IPS-18c (cell line): ENCODE results near the gene IVD.
A peak's percentile ranks its signal among the peaks of the same experiment; 100 is the strongest.

Experiments used
- H3K4me3 ChIP-seq: 2 replicates; pipeline ENCODE4 v1.7.0; 2013; ENCODE audit warnings: low read depth, mild to moderate bottlenecking, low read length, moderate library complexity; ENCODE audit not compliant: insufficient read depth
- H3K9me3 ChIP-seq: one replicate; pipeline ENCODE4 v1.6.1; 2013; ENCODE audit warnings: mild to moderate bottlenecking, low read length, moderate library complexity; ENCODE audit not compliant: control insufficient read depth, insufficient read depth

IVD gene

GRCh38 chr15:40425681-40426080 lies 20.1 kb downstream of the IVD start:
- no peak overlapping the region for H3K4me3 ChIP-seq
- H3K9me3 ChIP-seq, result no peaks in the 10 kb centered on the region

- Histone ChIP-seq H3K9me3 (no peaks in the 10 kb centered on the region), H3K4me3 (no peak overlapping the region)
Measured at GRCh38 chr15:40427188-40427587, 21.6 kb downstream of the IVD start.

- Histone ChIP-seq H3K9me3 (no peaks in the 10 kb centered on the region), H3K4me3 (no peak overlapping the region)
Measured at GRCh38 chr15:40428185-40428584, 22.6 kb downstream of the IVD start.

- no peaks in the 10 kb centered on the region for H3K9me3 ChIP-seq
- H3K4me3 ChIP-seq, result no peak overlapping the region
Measured at GRCh38 chr15:40429068-40429710, 23.6 kb downstream of the IVD start.

- H3K4me3 ChIP-seq, result no peak overlapping the region
- H3K9me3 ChIP-seq, result no peaks in the 10 kb centered on the region
Measured at GRCh38 chr15:40430271-40430805, 24.7 kb downstream of the IVD start.

- peak overlapping the region; percentile 71 for H3K4me3 ChIP-seq
Measured at GRCh38 chr15:40435023-40435709, 29.6 kb downstream of the IVD start.

GRCh38 chr15:40435710-40436089 lies 30.1 kb downstream of the IVD start:
- H3K9me3 ChIP-seq, result no peaks in the 10 kb centered on the region
- H3K4me3 ChIP-seq, result peak overlapping the region; percentile 71

More at GRCh38 chr15:40435023-40435709, 29.6 kb downstream of the IVD start:
- no peaks in the 10 kb centered on the region for H3K9me3 ChIP-seq

GRCh38 chr15:40436116-40436891 lies 30.7 kb downstream of the IVD start:
- Histone ChIP-seq H3K4me3 (peak overlapping the region; percentile 71), H3K9me3 (no peaks in the 10 kb centered on the region)

GRCh38 chr15:40436892-40437751 lies 31.5 kb downstream of the IVD start:
- peak overlapping the region; percentile 71 for H3K4me3 ChIP-seq
- H3K9me3 ChIP-seq, result no peaks in the 10 kb centered on the region

GRCh38 chr15:40437752-40438687 lies 32.4 kb downstream of the IVD start:
- Histone ChIP-seq H3K9me3 (no peaks in the 10 kb centered on the region), H3K4me3 (peak overlapping the region; percentile 83)

- Histone ChIP-seq H3K4me3 (peak overlapping the region; percentile 83), H3K9me3 (no peaks in the 10 kb centered on the region)
Measured at GRCh38 chr15:40438712-40439111, 33.1 kb downstream of the IVD start.

GRCh38 chr15:40439461-40439959 lies 33.9 kb downstream of the IVD start:
- no peaks in the 10 kb centered on the region for H3K9me3 ChIP-seq
- H3K4me3 ChIP-seq, result peak overlapping the region; percentile 83

GRCh38 chr15:40439960-40440742 lies 34.6 kb downstream of the IVD start:
- Histone ChIP-seq H3K4me3 (peak overlapping the region; percentile 83), H3K9me3 (no peaks in the 10 kb centered on the region)

GRCh38 chr15:40440743-40441564 lies 35.4 kb downstream of the IVD start, which contains the start of gene BAHD1:
BAHD1 (plus strand) TSS chr15:40440953; CDS start chr15:40458465, 17,512 bp downstream.
- no peaks in the 10 kb centered on the region for H3K9me3 ChIP-seq
- H3K4me3 ChIP-seq, result peak within 1 kb of the TSS; percentile 83
